ENCODE measurements around the gene ARHGEF16. TPM values are rescaled to one million over a fixed set of nuclear protein-coding genes. Genes with fewer than 3 reads are reported as not detected.
A peak's percentile ranks its signal among the peaks of the same experiment; 100 is the strongest.

Gene ARHGEF16
- total RNA-seq, 6 donors from 2014 or later = 11.9 to 28.9 (median 13.4) TPM

GRCh38 chr1:3439346-3440299 lies 14.8 kb upstream of the ARHGEF16 start:
- Histone ChIP-seq H3K27me3 (peaks cover 0 to 4% (median 0%) of the 10 kb centered on the region in 4 donors), H3K27ac (no peak overlapping the region), H3K9me3 (no peaks in the 10 kb centered on the region), H3K36me3 (no peaks in the 10 kb centered on the region), H3K4me1 (no peaks in the 10 kb centered on the region), H3K4me3 (no peak overlapping the region)
- DNase-seq (peak in 1 of 2 donors; percentile 43), ATAC-seq (ENCODE audit: low FRiP score in 2 of 2) (no peak)
- no peak for TF ChIP-seq POLR2A (IDR thresholded peaks at IDR 0.05)
- WGBS, 2 donors = 71 to 73% methylated on average over 7 to 23 of the region's 27 CpGs

GRCh38 chr1:3440300-3440681 lies 14.2 kb upstream of the ARHGEF16 start:
- peak in 1 of 2 donors; percentile 56 for DNase-seq
- ATAC-seq (ENCODE audit: low FRiP score in 2 of 2) = no peak
- H3K4me1 ChIP-seq = no peaks in the 10 kb centered on the region
- H3K27ac ChIP-seq = no peak overlapping the region
- no peaks in the 10 kb centered on the region for H3K36me3 ChIP-seq
- WGBS, 2 donors = 38 to 49% methylated on average over 9 to 10 of the region's 10 CpGs
- no peak overlapping the region for H3K4me3 ChIP-seq
- TF ChIP-seq POLR2AphosphoS5 (IDR thresholded peaks at IDR 0.05) (no peak), POLR2A (IDR thresholded peaks at IDR 0.05) (no peak), CTCF (IDR thresholded peaks at IDR 0.05) (no peak), EP300 (IDR thresholded peaks at IDR 0.05) (no peak)
- no peaks in the 10 kb centered on the region for H3K9me3 ChIP-seq
- H3K27me3 ChIP-seq = peaks cover 0 to 4% (median 0%) of the 10 kb centered on the region in 4 donors

- Histone ChIP-seq H3K36me3 (no peaks in the 10 kb centered on the region), H3K27me3 (peaks cover 0 to 4% (median 0%) of the 10 kb centered on the region in 4 donors), H3K27ac (no peak overlapping the region), H3K9me3 (no peaks in the 10 kb centered on the region), H3K4me1 (no peaks in the 10 kb centered on the region), H3K4me3 (no peak overlapping the region)
- no peak for ATAC-seq (ENCODE audit: low FRiP score in 2 of 2)
- 53 to 64% methylated on average over 8 to 20 of the region's 20 CpGs for WGBS, 2 donors
- no peak for TF ChIP-seq CTCF (IDR thresholded peaks at IDR 0.05)
- no peak for TF ChIP-seq POLR2AphosphoS5 (IDR thresholded peaks at IDR 0.05)
- no peak for TF ChIP-seq POLR2A (IDR thresholded peaks at IDR 0.05)
- TF ChIP-seq EP300 (IDR thresholded peaks at IDR 0.05) = no peak
- DNase-seq = no peak
Measured at GRCh38 chr1:3440711-3441409, 13.6 kb upstream of the ARHGEF16 start.

- no peaks in the 10 kb centered on the region for H3K9me3 ChIP-seq
- DNase-seq = no peak
- no peak overlapping the region for H3K27ac ChIP-seq
- TF ChIP-seq POLR2AphosphoS5 (IDR thresholded peaks at IDR 0.05) = no peak
- no peak for TF ChIP-seq CTCF (IDR thresholded peaks at IDR 0.05)
- no peak for TF ChIP-seq POLR2A (IDR thresholded peaks at IDR 0.05)
- TF ChIP-seq EP300 (IDR thresholded peaks at IDR 0.05) = no peak
- peaks cover 0 to 4% (median 0%) of the 10 kb centered on the region in 4 donors for H3K27me3 ChIP-seq
- no peak overlapping the region for H3K4me3 ChIP-seq
- H3K4me1 ChIP-seq = no peaks in the 10 kb centered on the region
- 65 to 66% methylated on average over 6 to 8 of the region's 8 CpGs for WGBS, 2 donors
- H3K36me3 ChIP-seq = no peaks in the 10 kb centered on the region
- ATAC-seq (ENCODE audit: low FRiP score in 2 of 2) = no peak
Measured at GRCh38 chr1:3441410-3441847, 13.0 kb upstream of the ARHGEF16 start.

- Histone ChIP-seq H3K4me1 (no peaks in the 10 kb centered on the region), H3K27ac (no peak overlapping the region), H3K4me3 (no peak overlapping the region), H3K27me3 (peaks cover 0 to 4% (median 0%) of the 10 kb centered on the region in 4 donors), H3K9me3 (no peaks in the 10 kb centered on the region), H3K36me3 (no peaks in the 10 kb centered on the region)
- DNase-seq (no peak), ATAC-seq (ENCODE audit: low FRiP score in 2 of 2) (no peak)
- WGBS, 2 donors = 77 to 79% methylated on average over 4 to 8 of the region's 8 CpGs
- TF ChIP-seq CTCF (IDR thresholded peaks at IDR 0.05) = no peak
- TF ChIP-seq EP300 (IDR thresholded peaks at IDR 0.05) = no peak
- no peak for TF ChIP-seq POLR2AphosphoS5 (IDR thresholded peaks at IDR 0.05)
- TF ChIP-seq POLR2A (IDR thresholded peaks at IDR 0.05) = no peak
Measured at GRCh38 chr1:3441880-3442279, 12.6 kb upstream of the ARHGEF16 start.
